B cell (primary cell): ENCODE data around the gene EXOC7. TPM values are rescaled to one million over a fixed set of nuclear protein-coding genes. Genes with fewer than 3 reads are reported as not detected.

Experiments
- ATAC-seq: fragments of 200-7000 bp; cut with Tn5 transposase; one replicate; pipeline ENCODE4 v1.10.0; 2021; ENCODE audit warnings: low read depth, mild to moderate bottlenecking, moderate number of reproducible peaks, moderate library complexity
- CTCF ChIA-PET: fragments of 350-600 bp; sonication (Branson Sonifier 250); formaldehyde crosslinking; loops from one replicate; lab custom pipeline; 2021; ENCODE audit warnings: antibody characterized with exemption, inconsistent platforms; lab: Charles Lee
- POLR2A ChIA-PET: fragments of 350-600 bp; sonication (Branson Sonifier 250); formaldehyde crosslinking; loops from one replicate; lab custom pipeline; 2021; ENCODE audit warnings: antibody characterized with exemption; lab: Charles Lee
- DNase-seq: peaks from one replicate; pipeline ENCODE4 v3.0.0; 2013
- H2AFZ ChIP-seq: 2 replicates; pipeline ENCODE4 v1.6.1; 2012; ENCODE audit warnings: mild to moderate bottlenecking, low read depth, low read length; ENCODE audit not compliant: insufficient read depth, poor library complexity, severe bottlenecking
- H3K27ac ChIP-seq, 2 donors: 1 replicate in 1 of 2; 2 replicates in 1 of 2; pipeline ENCODE4 v1.5.1; 2012 to 2013; ENCODE audit warnings: low read length in 2 of 2, mild to moderate bottlenecking in 2 of 2, moderate library complexity in 1 of 2
- H3K27me3 ChIP-seq, 4 experiments: fragments of 200-600 bp in 1 of 4; sonication (generic) in 1 of 4; replicated peaks in 1 of 4; 1 replicate in 2 of 4; 2 replicates in 2 of 4; pipeline versions ENCODE4 v1.6.1 to v1.7.0; 2013 to 2016; ENCODE audit warnings: low read length in 3 of 4, mild to moderate bottlenecking in 2 of 4, mixed read lengths in 1 of 4, moderate library complexity in 1 of 4; ENCODE audit not compliant: insufficient read depth in 4 of 4, control insufficient read depth in 3 of 4; ENCODE audit errors: control extremely low read depth in 1 of 4
- H3K36me3 ChIP-seq, 2 experiments: replicated peaks in 1 of 2; 1 replicate in 1 of 2; 2 replicates in 1 of 2; pipeline versions ENCODE4 v1.6.1 to v1.7.1; 2013; ENCODE audit warnings: low read length in 1 of 2; ENCODE audit not compliant: insufficient read depth in 2 of 2, control insufficient read depth in 1 of 2; ENCODE audit errors: control extremely low read depth in 1 of 2, extremely low read depth in 1 of 2
- H3K4me1 ChIP-seq, 2 donors: fragments of 200-600 bp in 1 of 2; sonication (generic) in 1 of 2; 1 replicate in 1 of 2; 2 replicates in 1 of 2; pipeline versions ENCODE4 v1.5.1 to v1.6.1; 2013 to 2017; ENCODE audit warnings: low read length in 2 of 2; ENCODE audit not compliant: control insufficient read depth in 2 of 2, insufficient read depth in 2 of 2
- H3K4me2 ChIP-seq: replicated peaks from 2 replicates; pipeline ENCODE3; 2012; ENCODE audit warnings: mild to moderate bottlenecking, low read depth, low read length; ENCODE audit not compliant: poor library complexity, severe bottlenecking
- H3K4me3 ChIP-seq, 5 experiments: fragments of 200-600 bp in 1 of 5; sonication (generic) in 1 of 5; 1 replicate in 3 of 5; 2 replicates in 2 of 5; pipeline versions ENCODE4 v1.5.1 to v1.7.0; 2011 to 2016; ENCODE audit warnings: low read length in 4 of 5, mild to moderate bottlenecking in 4 of 5, low read depth in 2 of 5, control low read depth in 1 of 5, moderate library complexity in 1 of 5; ENCODE audit not compliant: insufficient read depth in 1 of 5; ENCODE audit errors: control extremely low read depth in 1 of 5, extremely low read depth in 1 of 5
- H3K79me2 ChIP-seq: fragments of 200-600 bp; sonication (generic); one replicate; pipeline ENCODE4 v1.6.0; 2016; ENCODE audit warnings: low read length; ENCODE audit not compliant: control insufficient read depth, insufficient read depth
- H3K9ac ChIP-seq: fragments of 200-600 bp; sonication (generic); 2 replicates; pipeline ENCODE4 v1.6.1; 2017; ENCODE audit warnings: mild to moderate bottlenecking, low read length, moderate library complexity
- H3K9me3 ChIP-seq, 3 donors: one replicate each; pipeline versions ENCODE4 v1.6.1 to v1.7.1; 2013; ENCODE audit warnings: low read length in 2 of 3; ENCODE audit not compliant: control insufficient read depth in 2 of 3, insufficient read depth in 1 of 3; ENCODE audit errors: control extremely low read depth in 1 of 3
- H4K20me1 ChIP-seq: 2 replicates; pipeline ENCODE4 v1.6.0; 2012; ENCODE audit warnings: mild to moderate bottlenecking, low read length; ENCODE audit not compliant: insufficient read depth, control insufficient read depth, poor library complexity, severe bottlenecking
- H3K27ac Mint-ChIP-seq: one replicate; pipeline ENCODE4 v1.8.0; 2021; ENCODE audit warnings: mixed read lengths
- H3K27me3 Mint-ChIP-seq: one replicate; pipeline ENCODE4 v1.8.0; 2021; ENCODE audit warnings: mixed read lengths
- H3K4me1 Mint-ChIP-seq: one replicate; pipeline ENCODE4 v1.8.0; 2021; ENCODE audit warnings: mixed read lengths
- H3K4me3 Mint-ChIP-seq: one replicate; pipeline ENCODE4 v1.8.0; 2021; ENCODE audit warnings: mixed read lengths
- H3K9me3 Mint-ChIP-seq: one replicate; pipeline ENCODE4 v1.8.0; 2022; ENCODE audit warnings: mixed read lengths; ENCODE audit not compliant: insufficient read depth
- EZH2 ChIP-seq: IDR thresholded peaks from 2 replicates; pipeline ENCODE4 v1.6.1; 2012; ENCODE audit warnings: borderline replicate concordance, low read depth, mild to moderate bottlenecking, moderate library complexity, low read length; ENCODE audit not compliant: insufficient read depth, poor library complexity, severe bottlenecking
- WGBS: methylation state at CpG from one replicate; pipeline ENCODE4 v1.1.5; 2013; ENCODE audit warnings: missing lambda C conversion rate; ENCODE audit not compliant: insufficient coverage; 5-methylcytosine and 5-hydroxymethylcytosine counted together
- intact Hi-C: fragments of 100-400 bp; cut with micrococcal nuclease; formaldehyde crosslinking; loops from one replicate; pipeline ENCODE4 v1.10.0; 2022
- polyA plus RNA-seq: library from polyadenylated mRNA; depleted of rRNA; stranded (reverse); fragments of >200 nt; gene quantifications from 2 replicates; pipeline ENCODE4 v1.2.3, GENCODE V29; 2012
- total RNA-seq, 2 donors: library from RNA; stranded (reverse); fragments of 120-200 nt in 1 of 2; gene quantifications; 1 replicate in 1 of 2; 2 replicates in 1 of 2; pipeline versions ENCODE4 v1.2.3 to v1.2.4, GENCODE V29; 2013 to 2022
- TF ChIP-seq, protein P1 (sequence below): fragments of 200-600 bp; IDR thresholded peaks from one replicate; pipeline ENCODE4 v1.8.0; 2022; ENCODE audit warnings: antibody characterized with exemption, mild to moderate bottlenecking

The EXOC7 gene
- total and polyA plus RNA-seq, 2 donors (not counting 1 experiment from before 2014, with no cell fraction given) = 105 to 194 TPM

DNA sequence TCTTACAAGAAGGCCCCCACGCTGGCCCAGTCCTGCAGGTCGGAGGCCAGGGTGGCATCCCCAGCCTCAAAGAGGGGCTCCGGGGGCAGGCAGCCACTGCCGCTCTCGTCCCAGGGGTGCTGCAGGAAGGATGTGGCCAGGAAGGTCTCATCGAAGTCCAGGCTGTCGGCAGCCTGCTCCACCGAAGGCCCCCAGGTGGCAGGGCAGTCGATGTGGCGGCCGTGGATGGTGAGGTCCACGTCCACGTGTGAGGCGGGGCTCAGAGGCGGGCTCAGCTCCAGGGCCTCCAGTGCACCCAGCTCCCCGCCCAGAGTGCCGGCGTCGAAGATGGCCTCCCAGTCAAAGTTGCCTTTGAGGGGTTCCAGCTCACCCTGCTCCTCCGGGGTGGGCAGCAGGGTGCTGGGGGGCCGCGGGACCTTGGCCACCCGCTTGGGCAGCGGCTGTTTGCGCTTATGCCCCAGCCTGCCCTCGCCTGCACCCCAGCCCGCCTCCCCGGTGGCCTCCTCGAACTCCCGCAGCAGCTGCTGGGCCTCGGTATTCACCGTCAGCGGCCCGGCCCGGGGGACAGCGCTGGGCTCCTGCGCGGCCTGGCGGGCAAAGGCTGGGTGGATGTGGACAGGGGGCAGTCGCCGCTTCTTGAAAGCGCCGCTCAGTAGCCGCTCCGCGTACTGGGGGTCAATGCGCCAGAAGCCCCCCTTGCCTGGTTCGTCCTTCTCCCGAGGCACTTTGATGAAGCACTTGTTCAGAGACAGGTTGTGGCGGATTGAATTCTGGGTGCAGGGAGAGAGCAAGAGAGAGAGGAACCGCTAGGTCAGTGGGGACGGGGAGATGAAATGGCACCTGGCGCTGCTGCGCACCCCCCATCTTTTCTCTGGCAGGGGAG is 34.0 kb upstream of the EXOC7 start:
- no peak overlapping the region for H3K4me3 ChIP-seq
- POLR2A ChIA-PET = interaction anchor here (0.6 kb wide), 1 partner anchor 282 kb away, joined by 4 read pairs; the partner anchor contains the start of gene WBP2
- H3K27me3 Mint-ChIP-seq = peaks cover 22% of the 10 kb centered on the region

GRCh38 chr17:76137001-76137350 is 33.4 kb upstream of the EXOC7 start:
- Histone ChIP-seq H3K27me3 (peaks cover 0 to 45% (median 11%) of the 10 kb centered on the region in 4 experiments), H3K36me3 (no peaks in the 10 kb centered on the region), H4K20me1 (no peaks in the 10 kb centered on the region), H3K4me2 (no peak overlapping the region), H3K79me2 (no peaks in the 10 kb centered on the region), H3K4me1 (peaks cover 20 to 21% of the 10 kb centered on the region in 2 donors), H3K9ac (no peak overlapping the region), H2AFZ (no peak overlapping the region), H3K4me3 (no peak overlapping the region), H3K27ac (no peak overlapping the region), H3K9me3 (peaks cover 0 to 10% (median 0%) of the 10 kb centered on the region in 3 donors)
- Mint-ChIP-seq H3K27me3 (peaks cover 22% of the 10 kb centered on the region), H3K4me1 (peaks cover 15% of the 10 kb centered on the region), H3K9me3 (no peaks in the 10 kb centered on the region), H3K4me3 (no peak overlapping the region), H3K27ac (no peak overlapping the region)
- ChIA-PET CTCF (no interaction called here), POLR2A (no interaction called here)
- TF ChIP-seq EZH2 = no peak
- TF ChIP-seq, protein P1, sequence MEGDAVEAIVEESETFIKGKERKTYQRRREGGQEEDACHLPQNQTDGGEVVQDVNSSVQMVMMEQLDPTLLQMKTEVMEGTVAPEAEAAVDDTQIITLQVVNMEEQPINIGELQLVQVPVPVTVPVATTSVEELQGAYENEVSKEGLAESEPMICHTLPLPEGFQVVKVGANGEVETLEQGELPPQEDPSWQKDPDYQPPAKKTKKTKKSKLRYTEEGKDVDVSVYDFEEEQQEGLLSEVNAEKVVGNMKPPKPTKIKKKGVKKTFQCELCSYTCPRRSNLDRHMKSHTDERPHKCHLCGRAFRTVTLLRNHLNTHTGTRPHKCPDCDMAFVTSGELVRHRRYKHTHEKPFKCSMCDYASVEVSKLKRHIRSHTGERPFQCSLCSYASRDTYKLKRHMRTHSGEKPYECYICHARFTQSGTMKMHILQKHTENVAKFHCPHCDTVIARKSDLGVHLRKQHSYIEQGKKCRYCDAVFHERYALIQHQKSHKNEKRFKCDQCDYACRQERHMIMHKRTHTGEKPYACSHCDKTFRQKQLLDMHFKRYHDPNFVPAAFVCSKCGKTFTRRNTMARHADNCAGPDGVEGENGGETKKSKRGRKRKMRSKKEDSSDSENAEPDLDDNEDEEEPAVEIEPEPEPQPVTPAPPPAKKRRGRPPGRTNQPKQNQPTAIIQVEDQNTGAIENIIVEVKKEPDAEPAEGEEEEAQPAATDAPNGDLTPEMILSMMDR = no peak
- no peak for DNase-seq
- intact Hi-C loops = no loop called here
- WGBS = 94% methylated on average over 7 of the region's 7 CpGs
- no peak for ATAC-seq

More for the DNA sequence above, 34.0 kb upstream of the EXOC7 start:
- H4K20me1 ChIP-seq = no peaks in the 10 kb centered on the region
- peaks cover 21 to 26% of the 10 kb centered on the region in 2 donors for H3K4me1 ChIP-seq
- peaks cover 0 to 43% (median 11%) of the 10 kb centered on the region in 4 experiments for H3K27me3 ChIP-seq
- no peak overlapping the region for H2AFZ ChIP-seq
- intact Hi-C loops = no loop called here
- no peak overlapping the region for H3K9ac ChIP-seq
- ATAC-seq (no peak), DNase-seq (no peak)
- H3K9me3 Mint-ChIP-seq = no peaks in the 10 kb centered on the region
- no peaks in the 10 kb centered on the region for H3K36me3 ChIP-seq
- H3K4me2 ChIP-seq = no peak overlapping the region
- H3K4me3 Mint-ChIP-seq = no peak overlapping the region
- H3K9me3 ChIP-seq = peaks cover 0 to 10% (median 0%) of the 10 kb centered on the region in 3 donors
- H3K27ac ChIP-seq = no peak overlapping the region
- TF ChIP-seq, protein P1 = no peak
- no peak for TF ChIP-seq EZH2
- no peak overlapping the region for H3K27ac Mint-ChIP-seq
- CTCF ChIA-PET = no interaction called here
- WGBS = 81% methylated on average over 53 of the region's 54 CpGs
- H3K79me2 ChIP-seq = no peaks in the 10 kb centered on the region
- peaks cover 21% of the 10 kb centered on the region for H3K4me1 Mint-ChIP-seq
